ENCODE data around the gene DLX2. TPM values are rescaled to one million over a fixed set of nuclear protein-coding genes. Genes with fewer than 3 reads are reported as not detected.

The DLX2 gene
- polyA plus RNA-seq, 1 donor from 2014 or later = not detected

DNA sequence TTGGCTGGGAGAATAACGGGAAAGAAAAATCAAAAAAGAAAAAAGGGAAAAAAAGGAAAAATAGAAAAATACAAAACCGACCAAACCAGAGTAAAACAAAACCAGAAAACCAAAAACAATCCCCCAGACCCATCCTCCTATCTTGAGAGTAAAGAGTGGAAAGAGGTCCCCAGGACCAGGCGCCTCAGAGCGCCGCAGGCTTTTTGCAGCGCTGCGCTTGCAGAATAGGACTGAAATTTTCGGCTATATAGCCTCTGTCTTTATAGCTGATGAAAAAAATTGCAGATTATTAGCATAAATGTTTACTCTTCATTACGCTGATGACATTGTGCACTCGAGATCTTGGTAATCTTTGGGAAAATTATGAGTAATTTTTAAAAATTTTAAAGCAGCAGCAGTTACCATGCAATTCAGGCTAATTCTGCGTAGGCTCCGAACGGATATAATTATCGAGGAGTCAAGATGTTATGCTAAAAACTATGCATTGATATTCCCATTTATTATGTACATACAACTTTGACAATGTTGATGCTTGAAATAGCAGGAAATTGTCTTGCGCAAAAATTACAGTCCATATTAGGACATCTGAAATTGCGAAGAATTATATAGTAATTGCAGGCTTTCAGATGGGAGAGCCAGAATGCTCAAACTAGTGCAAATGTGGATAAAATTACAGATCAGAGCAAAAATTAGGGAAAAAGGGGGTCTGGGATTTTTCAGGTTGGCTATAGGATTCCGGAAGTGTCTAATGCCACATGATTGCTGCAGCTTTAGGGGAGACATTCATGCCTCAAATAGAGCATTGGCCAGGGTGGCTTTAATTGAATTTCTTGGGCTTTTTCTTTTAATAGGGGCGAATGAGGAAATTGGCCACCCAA lies 9.0 kb downstream of the DLX2 start:
- Mint-ChIP-seq H3K4me3 (peak overlapping the region; percentile 55 to 74 (median 69)), H3K4me1 (peaks cover 10 to 24% (median 19%) of the 10 kb centered on the region in 3 donors), H3K27ac (peak overlapping the region; percentile 19 to 100 (median 88)), H3K27me3 (peaks cover 69% of the 10 kb centered on the region), H3K9me3 (peaks cover 2 to 11% (median 4%) of the 10 kb centered on the region in 3 donors), H3K36me3 (no peaks in the 10 kb centered on the region)

DNA sequence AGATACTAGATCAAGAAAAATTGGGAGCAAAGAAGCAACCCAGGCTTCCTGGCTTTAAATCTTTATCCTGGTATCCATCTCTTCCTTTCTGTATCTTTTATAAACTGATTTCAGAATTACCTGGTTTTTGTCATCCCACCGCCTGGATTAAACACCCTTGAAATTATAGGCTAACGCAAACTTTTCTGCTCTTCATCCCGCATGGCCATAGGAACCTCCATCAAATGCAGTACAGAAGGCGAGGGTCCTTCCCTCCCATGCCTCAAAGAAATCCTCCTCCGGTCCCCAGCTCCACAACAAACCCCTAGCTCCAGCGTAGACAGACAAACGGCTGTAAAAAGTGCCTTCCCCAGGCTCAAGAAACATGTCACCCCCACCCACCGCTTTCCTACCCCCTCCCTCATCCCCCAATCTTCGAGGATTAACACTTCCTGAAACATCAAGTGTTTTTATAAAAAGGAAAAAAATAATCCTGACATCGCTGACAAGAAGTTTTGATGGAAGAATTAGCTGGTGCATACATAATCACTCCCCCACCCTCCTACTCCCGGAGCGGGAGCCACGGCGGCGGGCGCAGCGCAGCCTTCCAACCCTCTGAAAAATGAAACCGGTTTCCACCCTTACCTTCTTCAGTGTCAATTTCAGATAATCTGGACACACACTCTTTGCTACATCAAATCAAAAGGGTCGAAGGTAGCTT lies 9.8 kb downstream of the DLX2 start:
- peaks cover 73% of the 10 kb centered on the region for H3K27me3 Mint-ChIP-seq
- peaks cover 7 to 20% (median 17%) of the 10 kb centered on the region in 3 donors for H3K4me1 Mint-ChIP-seq
- H3K4me3 Mint-ChIP-seq = peak overlapping the region in 2 of 4 donors; percentile 48 to 73
- peaks cover 2 to 7% (median 4%) of the 10 kb centered on the region in 3 donors for H3K9me3 Mint-ChIP-seq
- H3K36me3 Mint-ChIP-seq = no peaks in the 10 kb centered on the region
- H3K27ac Mint-ChIP-seq = peak overlapping the region; percentile 69 to 100 (median 88)

DNA sequence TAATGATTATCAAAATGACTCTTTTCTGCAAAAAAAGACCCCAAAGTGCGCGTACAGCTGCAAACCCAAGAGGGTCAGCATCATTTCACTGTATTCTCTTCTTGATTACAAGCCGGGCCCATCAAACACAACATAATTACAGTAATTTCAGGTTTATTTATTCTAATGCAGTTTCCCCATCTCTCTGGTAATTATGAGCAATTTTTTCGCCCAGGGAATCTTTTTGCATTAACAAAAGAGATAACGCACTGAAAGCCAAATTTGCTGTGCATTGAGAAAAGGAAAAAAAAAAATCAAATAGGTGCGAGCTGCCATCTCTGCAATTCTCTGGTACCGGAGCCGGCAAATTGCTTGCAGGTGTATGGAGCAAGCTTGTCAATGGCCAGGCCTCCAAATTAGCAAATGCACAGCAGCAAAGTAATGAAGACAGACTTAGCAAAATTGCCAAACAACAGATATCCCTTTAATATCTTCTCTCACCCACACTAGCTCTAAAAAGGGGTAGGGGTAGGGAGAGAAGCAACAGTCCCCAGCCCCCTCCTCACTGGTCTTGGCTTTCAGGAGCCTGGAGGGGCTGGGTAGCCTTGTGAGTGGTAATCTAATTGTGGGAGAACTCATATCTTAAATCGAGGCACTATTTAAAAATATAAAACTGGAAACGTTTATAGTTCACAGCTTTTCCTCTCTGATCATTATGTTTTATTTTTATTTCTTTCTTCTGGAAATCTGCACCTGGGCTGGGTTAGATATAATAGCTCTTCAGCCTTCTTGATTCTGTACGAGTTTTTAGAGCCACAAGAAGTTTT lies 10.7 kb downstream of the DLX2 start:
- H3K4me3 Mint-ChIP-seq = peak overlapping the region in 1 of 4 donors; percentile 73
- peaks cover 74% of the 10 kb centered on the region for H3K27me3 Mint-ChIP-seq
- H3K27ac Mint-ChIP-seq = peak overlapping the region; percentile 67 to 100 (median 69)
- H3K4me1 Mint-ChIP-seq = peaks cover 7 to 23% (median 15%) of the 10 kb centered on the region in 3 donors
- H3K9me3 Mint-ChIP-seq = peaks cover 2 to 10% (median 4%) of the 10 kb centered on the region in 3 donors
- H3K36me3 Mint-ChIP-seq = peaks cover 1% of the 10 kb centered on the region

DNA sequence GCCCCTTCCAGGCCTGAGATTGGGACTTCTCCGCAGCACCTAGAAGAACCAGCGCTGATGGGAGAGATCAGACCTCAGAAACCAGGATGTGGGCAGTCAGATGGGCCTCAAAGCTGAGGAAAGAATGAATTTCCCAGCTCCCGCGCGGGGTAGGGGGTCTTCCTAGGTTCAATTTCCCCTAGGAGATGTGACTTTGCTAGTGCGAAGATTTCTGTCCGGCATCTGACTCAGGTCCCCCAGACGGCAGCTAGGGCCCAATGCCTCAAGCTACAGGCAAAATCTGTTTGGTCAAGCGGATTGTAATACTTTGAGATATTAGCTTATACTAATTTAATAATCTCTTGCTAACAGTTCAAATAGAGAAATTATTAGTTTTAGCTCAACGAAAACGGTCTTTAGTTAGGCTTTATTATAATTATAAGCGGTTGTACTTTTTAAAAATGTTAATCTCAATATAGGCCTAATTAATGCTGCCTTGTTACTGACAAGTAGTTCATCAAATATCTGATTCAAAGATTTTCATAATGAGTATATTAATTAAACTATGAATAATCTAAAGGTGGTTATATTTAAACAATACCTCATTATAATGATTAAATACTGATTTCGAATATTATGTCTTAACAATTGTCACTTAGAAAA lies 11.6 kb downstream of the DLX2 start:
- Mint-ChIP-seq H3K36me3 (peaks cover 1% of the 10 kb centered on the region), H3K9me3 (peaks cover 2 to 11% (median 4%) of the 10 kb centered on the region in 3 donors), H3K4me3 (peak overlapping the region in 1 of 4 donors; percentile 73), H3K27me3 (peaks cover 76% of the 10 kb centered on the region), H3K4me1 (peaks cover 9 to 18% (median 11%) of the 10 kb centered on the region in 3 donors), H3K27ac (peak overlapping the region; percentile 77 to 100 (median 85))

GRCh38 chr2:172090044-172090961 lies 12.4 kb downstream of the DLX2 start:
- peaks cover 1% of the 10 kb centered on the region for H3K36me3 Mint-ChIP-seq
- H3K27me3 Mint-ChIP-seq = peaks cover 75% of the 10 kb centered on the region
- H3K9me3 Mint-ChIP-seq = peaks cover 2 to 16% (median 4%) of the 10 kb centered on the region in 3 donors
- H3K27ac Mint-ChIP-seq = peak overlapping the region; percentile 77 to 100 (median 85)
- peaks cover 9 to 21% (median 11%) of the 10 kb centered on the region in 3 donors for H3K4me1 Mint-ChIP-seq
- peak overlapping the region in 1 of 4 donors; percentile 81 for H3K4me3 Mint-ChIP-seq

GRCh38 chr2:172089633-172090032 lies 13.1 kb downstream of the DLX2 start:
- peaks cover 1% of the 10 kb centered on the region for H3K36me3 Mint-ChIP-seq
- peak overlapping the region in 1 of 4 donors; percentile 81 for H3K4me3 Mint-ChIP-seq
- peaks cover 2 to 16% (median 4%) of the 10 kb centered on the region in 3 donors for H3K9me3 Mint-ChIP-seq
- H3K27me3 Mint-ChIP-seq = peaks cover 74% of the 10 kb centered on the region
- H3K4me1 Mint-ChIP-seq = peaks cover 10 to 21% (median 13%) of the 10 kb centered on the region in 3 donors
- peak overlapping the region; percentile 77 to 100 (median 85) for H3K27ac Mint-ChIP-seq

- Mint-ChIP-seq H3K36me3 (peaks cover 1% of the 10 kb centered on the region), H3K27ac (peak overlapping the region; percentile 91 to 100 (median 98)), H3K4me1 (peaks cover 13 to 21% (median 13%) of the 10 kb centered on the region in 3 donors), H3K27me3 (peaks cover 80% of the 10 kb centered on the region), H3K9me3 (peaks cover 2 to 16% (median 4%) of the 10 kb centered on the region in 3 donors), H3K4me3 (peak overlapping the region in 2 of 4 donors; percentile 77 to 80)
These were observed 13.6 kb downstream of the DLX2 start for GRCh38 chr2:172089005-172089504.

- H3K4me3 Mint-ChIP-seq = peak overlapping the region in 2 of 4 donors; percentile 77 to 80
- H3K36me3 Mint-ChIP-seq = peaks cover 5% of the 10 kb centered on the region
- peaks cover 80% of the 10 kb centered on the region for H3K27me3 Mint-ChIP-seq
- H3K9me3 Mint-ChIP-seq = peaks cover 0 to 13% (median 0%) of the 10 kb centered on the region in 3 donors
- peaks cover 10 to 22% (median 18%) of the 10 kb centered on the region in 3 donors for H3K4me1 Mint-ChIP-seq
- H3K27ac Mint-ChIP-seq = peak overlapping the region; percentile 91 to 100 (median 98)
These were observed 14.3 kb downstream of the DLX2 start for GRCh38 chr2:172088245-172089004.

DNA sequence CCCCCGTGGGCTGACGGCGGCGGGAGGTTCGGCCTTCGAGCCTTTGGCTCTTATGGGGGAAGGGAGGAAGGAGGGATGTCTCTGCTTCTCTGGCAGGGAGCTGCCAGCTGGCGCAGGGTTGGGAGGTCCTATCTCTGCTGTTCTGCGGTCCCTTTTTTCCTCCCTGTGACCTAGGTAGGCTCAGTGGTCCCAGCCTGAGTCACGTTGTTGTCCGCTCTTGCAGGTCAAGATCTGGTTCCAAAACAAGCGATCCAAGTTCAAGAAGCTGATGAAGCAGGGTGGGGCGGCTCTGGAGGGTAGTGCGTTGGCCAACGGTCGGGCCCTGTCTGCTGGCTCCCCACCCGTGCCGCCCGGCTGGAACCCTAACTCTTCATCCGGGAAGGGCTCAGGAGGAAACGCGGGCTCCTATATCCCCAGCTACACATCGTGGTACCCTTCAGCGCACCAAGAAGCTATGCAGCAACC lies 14.9 kb downstream of the DLX2 start:
- H3K4me1 Mint-ChIP-seq = peaks cover 10 to 22% (median 18%) of the 10 kb centered on the region in 3 donors

DNA sequence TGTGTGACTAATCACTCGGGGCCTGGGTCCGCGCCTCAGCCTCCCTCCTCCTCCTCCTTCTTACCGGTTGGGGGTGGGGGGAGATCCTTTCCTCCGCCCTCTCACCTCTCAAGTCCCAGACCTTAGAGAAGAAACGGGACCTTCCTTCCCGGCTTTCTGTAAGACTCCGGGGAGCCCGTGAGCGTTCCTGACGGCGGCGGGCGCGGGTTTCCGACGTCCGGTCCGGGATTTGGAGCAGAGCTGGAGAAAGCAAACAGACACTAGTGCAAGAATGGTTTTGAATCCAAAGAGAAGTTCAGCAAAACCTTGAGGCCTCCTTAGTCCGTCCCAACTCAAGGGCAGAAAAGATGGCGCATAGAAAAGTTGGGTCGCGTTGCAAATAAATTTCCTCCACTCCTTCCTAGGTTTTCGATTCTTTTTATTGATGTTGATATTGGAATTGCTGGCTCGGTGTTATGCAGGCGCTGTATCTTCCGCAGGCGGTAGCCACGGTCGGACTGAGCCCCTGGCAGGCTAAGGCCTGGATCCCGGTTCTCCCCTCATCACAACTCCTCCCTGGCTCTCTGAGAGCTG lies 15.4 kb downstream of the DLX2 start:
- Mint-ChIP-seq H3K4me3 (peak overlapping the region; percentile 52 to 89 (median 69)), H3K4me1 (peaks cover 10 to 18% (median 18%) of the 10 kb centered on the region in 3 donors), H3K36me3 (peaks cover 5% of the 10 kb centered on the region)

More for the DNA sequence above, 14.9 kb downstream of the DLX2 start:
- Mint-ChIP-seq H3K9me3 (peaks cover 0 to 10% (median 0%) of the 10 kb centered on the region in 3 donors), H3K27ac (peak overlapping the region; percentile 91 to 100 (median 98)), H3K4me3 (peak overlapping the region; percentile 58 to 89 (median 78)), H3K36me3 (peaks cover 5% of the 10 kb centered on the region), H3K27me3 (peaks cover 79% of the 10 kb centered on the region)

GRCh38 chr2:172086241-172087206 lies 16.2 kb downstream of the DLX2 start:
- H3K4me1 Mint-ChIP-seq = peaks cover 14 to 18% (median 18%) of the 10 kb centered on the region in 3 donors
- H3K4me3 Mint-ChIP-seq = peak overlapping the region; percentile 52 to 95 (median 77)
- H3K9me3 Mint-ChIP-seq = peaks cover 0 to 12% (median 0%) of the 10 kb centered on the region in 3 donors
- peaks cover 75% of the 10 kb centered on the region for H3K27me3 Mint-ChIP-seq
- peaks cover 5% of the 10 kb centered on the region for H3K36me3 Mint-ChIP-seq
- H3K27ac Mint-ChIP-seq = peak overlapping the region; percentile 93 to 100 (median 98)

More for the DNA sequence above, 15.4 kb downstream of the DLX2 start:
- peaks cover 0 to 9% (median 0%) of the 10 kb centered on the region in 3 donors for H3K9me3 Mint-ChIP-seq
- peaks cover 79% of the 10 kb centered on the region for H3K27me3 Mint-ChIP-seq
- peak overlapping the region; percentile 93 to 100 (median 98) for H3K27ac Mint-ChIP-seq

All from IgD-negative memory B cell (primary cell).